Measurements from ENCODE around the gene TBL1XR1.

DNA sequence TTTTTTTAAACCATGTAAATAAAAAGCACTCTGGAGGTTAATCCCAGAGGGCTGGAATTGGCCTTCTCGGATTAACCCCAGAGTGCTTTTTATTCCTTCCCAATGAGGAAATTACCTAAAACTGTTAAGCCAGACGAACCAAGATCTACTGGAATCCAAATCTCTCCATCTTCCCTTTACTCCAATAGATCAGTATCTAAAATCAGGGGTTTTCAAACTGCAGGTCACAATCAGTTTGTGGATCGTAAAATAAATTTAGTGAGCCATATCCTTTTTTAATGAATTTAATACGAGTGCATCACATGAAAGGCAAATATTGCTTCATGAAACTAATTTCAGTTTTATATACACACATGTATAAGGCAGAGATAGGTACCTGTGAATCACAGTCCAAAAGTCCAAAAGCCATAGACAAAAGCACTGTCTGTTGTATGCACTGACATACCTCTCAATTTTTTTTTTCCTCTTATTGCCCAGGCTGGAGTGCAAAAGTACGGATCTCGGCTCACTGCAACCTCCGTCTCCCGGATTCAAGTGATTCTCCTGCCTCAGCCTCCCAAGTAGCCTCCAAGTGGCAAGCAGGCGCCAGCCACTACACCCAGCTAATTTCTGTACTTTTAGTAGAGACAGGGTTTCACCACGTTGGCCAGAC lies 61.3 kb downstream of the TBL1XR1 start:
- TF ChIP-seq POLR2AphosphoS5 (IDR thresholded peaks at IDR 0.05; ENCODE audit: low read depth, low read length) (no peak), FOXP2 (optimal IDR thresholded peaks at IDR 0.05; ENCODE audit: borderline replicate concordance, extremely low read depth, extremely low read length, insufficient read depth) (no peak), SIN3A (IDR thresholded peaks at IDR 0.05; ENCODE audit: borderline replicate concordance, insufficient read depth, low read length) (no peak), TAF1 (IDR thresholded peaks at IDR 0.05; ENCODE audit: borderline replicate concordance, insufficient read depth, low read length) (no peak)
- TF ChIP-seq, protein P1, sequence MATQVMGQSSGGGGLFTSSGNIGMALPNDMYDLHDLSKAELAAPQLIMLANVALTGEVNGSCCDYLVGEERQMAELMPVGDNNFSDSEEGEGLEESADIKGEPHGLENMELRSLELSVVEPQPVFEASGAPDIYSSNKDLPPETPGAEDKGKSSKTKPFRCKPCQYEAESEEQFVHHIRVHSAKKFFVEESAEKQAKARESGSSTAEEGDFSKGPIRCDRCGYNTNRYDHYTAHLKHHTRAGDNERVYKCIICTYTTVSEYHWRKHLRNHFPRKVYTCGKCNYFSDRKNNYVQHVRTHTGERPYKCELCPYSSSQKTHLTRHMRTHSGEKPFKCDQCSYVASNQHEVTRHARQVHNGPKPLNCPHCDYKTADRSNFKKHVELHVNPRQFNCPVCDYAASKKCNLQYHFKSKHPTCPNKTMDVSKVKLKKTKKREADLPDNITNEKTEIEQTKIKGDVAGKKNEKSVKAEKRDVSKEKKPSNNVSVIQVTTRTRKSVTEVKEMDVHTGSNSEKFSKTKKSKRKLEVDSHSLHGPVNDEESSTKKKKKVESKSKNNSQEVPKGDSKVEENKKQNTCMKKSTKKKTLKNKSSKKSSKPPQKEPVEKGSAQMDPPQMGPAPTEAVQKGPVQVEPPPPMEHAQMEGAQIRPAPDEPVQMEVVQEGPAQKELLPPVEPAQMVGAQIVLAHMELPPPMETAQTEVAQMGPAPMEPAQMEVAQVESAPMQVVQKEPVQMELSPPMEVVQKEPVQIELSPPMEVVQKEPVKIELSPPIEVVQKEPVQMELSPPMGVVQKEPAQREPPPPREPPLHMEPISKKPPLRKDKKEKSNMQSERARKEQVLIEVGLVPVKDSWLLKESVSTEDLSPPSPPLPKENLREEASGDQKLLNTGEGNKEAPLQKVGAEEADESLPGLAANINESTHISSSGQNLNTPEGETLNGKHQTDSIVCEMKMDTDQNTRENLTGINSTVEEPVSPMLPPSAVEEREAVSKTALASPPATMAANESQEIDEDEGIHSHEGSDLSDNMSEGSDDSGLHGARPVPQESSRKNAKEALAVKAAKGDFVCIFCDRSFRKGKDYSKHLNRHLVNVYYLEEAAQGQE (IDR thresholded peaks at IDR 0.05; ENCODE audit: insufficient read depth in 1 of 2, low read depth in 2 of 2, low read length in 2 of 2): no peak

All from PFSK-1 (cell line).